ENCODE measurements around the gene TMEM44. TPM values are rescaled to one million over a fixed set of nuclear protein-coding genes. Genes with fewer than 3 reads are reported as not detected.

TMEM44 gene
- total RNA-seq, 1 donor from 2014 or later: 16.0 TPM

- TF ChIP-seq, protein P1, sequence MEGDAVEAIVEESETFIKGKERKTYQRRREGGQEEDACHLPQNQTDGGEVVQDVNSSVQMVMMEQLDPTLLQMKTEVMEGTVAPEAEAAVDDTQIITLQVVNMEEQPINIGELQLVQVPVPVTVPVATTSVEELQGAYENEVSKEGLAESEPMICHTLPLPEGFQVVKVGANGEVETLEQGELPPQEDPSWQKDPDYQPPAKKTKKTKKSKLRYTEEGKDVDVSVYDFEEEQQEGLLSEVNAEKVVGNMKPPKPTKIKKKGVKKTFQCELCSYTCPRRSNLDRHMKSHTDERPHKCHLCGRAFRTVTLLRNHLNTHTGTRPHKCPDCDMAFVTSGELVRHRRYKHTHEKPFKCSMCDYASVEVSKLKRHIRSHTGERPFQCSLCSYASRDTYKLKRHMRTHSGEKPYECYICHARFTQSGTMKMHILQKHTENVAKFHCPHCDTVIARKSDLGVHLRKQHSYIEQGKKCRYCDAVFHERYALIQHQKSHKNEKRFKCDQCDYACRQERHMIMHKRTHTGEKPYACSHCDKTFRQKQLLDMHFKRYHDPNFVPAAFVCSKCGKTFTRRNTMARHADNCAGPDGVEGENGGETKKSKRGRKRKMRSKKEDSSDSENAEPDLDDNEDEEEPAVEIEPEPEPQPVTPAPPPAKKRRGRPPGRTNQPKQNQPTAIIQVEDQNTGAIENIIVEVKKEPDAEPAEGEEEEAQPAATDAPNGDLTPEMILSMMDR (conservative IDR thresholded peaks at IDR 0.05; ENCODE audit: low read depth, low read length): peak; percentile 44
- no peak for DNase-seq (ENCODE audit: low read depth)
- H3K4me3 ChIP-seq (ENCODE audit: low read depth, low read length): no peak overlapping the region
Measured at GRCh38 chr3:194604837-194605236, 28.4 kb downstream of the TMEM44 start.

DNA sequence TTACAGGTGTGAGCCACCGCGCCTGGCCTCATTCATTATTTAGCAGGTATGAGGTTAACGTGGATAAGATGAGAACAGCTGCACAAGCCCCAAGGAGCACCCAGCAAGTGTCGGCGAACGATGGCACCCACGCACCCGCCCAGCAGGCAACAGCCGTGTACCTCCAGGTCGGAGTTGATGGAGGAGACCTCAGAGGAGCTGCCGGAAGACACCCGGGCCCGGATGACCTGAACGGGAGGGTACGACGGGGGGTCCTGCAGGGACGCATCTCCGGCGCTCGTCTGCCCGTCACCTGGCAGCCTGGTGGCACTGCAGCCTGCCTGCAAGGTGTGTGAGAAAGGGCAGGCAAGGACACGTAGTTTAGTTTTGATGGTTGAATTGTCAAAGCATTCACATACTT is 29.1 kb downstream of the TMEM44 start:
- H3K4me3 ChIP-seq (ENCODE audit: low read depth, low read length): no peak overlapping the region
- DNase-seq (ENCODE audit: low read depth): no peak
- TF ChIP-seq, protein P1 (conservative IDR thresholded peaks at IDR 0.05; ENCODE audit: low read depth, low read length): no peak

- H3K4me3 ChIP-seq (ENCODE audit: low read depth, low read length): no peak overlapping the region
- no peak for DNase-seq (ENCODE audit: low read depth)
- TF ChIP-seq, protein P1 (conservative IDR thresholded peaks at IDR 0.05; ENCODE audit: low read depth, low read length): peak; percentile 19
Measured at GRCh38 chr3:194602669-194603171, 30.5 kb downstream of the TMEM44 start.

GRCh38 chr3:194598771-194599557 is 34.3 kb downstream of the TMEM44 start:
- TF ChIP-seq, protein P1 (conservative IDR thresholded peaks at IDR 0.05; ENCODE audit: low read depth, low read length): no peak
- no peak overlapping the region for H3K4me3 ChIP-seq (ENCODE audit: low read depth, low read length)
- no peak for DNase-seq (ENCODE audit: low read depth)

- TF ChIP-seq, protein P1 (conservative IDR thresholded peaks at IDR 0.05; ENCODE audit: low read depth, low read length): no peak
- H3K4me3 ChIP-seq (ENCODE audit: low read depth, low read length): no peak overlapping the region
- DNase-seq (ENCODE audit: low read depth): no peak
Measured at GRCh38 chr3:194596906-194597305, 36.3 kb downstream of the TMEM44 start.

GRCh38 chr3:194592798-194593752 is 40.1 kb downstream of the TMEM44 start:
- DNase-seq (ENCODE audit: low read depth): peak; percentile 99
- H3K4me3 ChIP-seq (ENCODE audit: low read depth, low read length): no peak overlapping the region
- TF ChIP-seq, protein P1 (conservative IDR thresholded peaks at IDR 0.05; ENCODE audit: low read depth, low read length): peak; percentile 28

Data from epithelial cell of proximal tubule (primary cell).